ENCODE results near the gene PCIF1. TPM values are rescaled to one million over a fixed set of nuclear protein-coding genes. Genes with fewer than 3 reads are reported as not detected.

PCIF1 gene
- total and polyA plus RNA-seq, 9 of the 15 experiments (the other 6 are each of a cell fraction or from before 2014, with no cell fraction given), result 5.8 to 29.4 (median 11.3) TPM

- TF ChIP-seq REST (IDR thresholded peaks at IDR 0.05; ENCODE audit: borderline replicate concordance) (peak; percentile 76), REST (CRISPR knock-in tag; IDR thresholded peaks at IDR 0.05; ENCODE audit: low read depth) (no peak), MNT (conservative IDR thresholded peaks at IDR 0.05) (no peak), ZNF639 (CRISPR knock-in tag; conservative IDR thresholded peaks at IDR 0.05 in 1 of 2, IDR thresholded peaks at IDR 0.05 in 1 of 2) (no peak), ZNF57 (CRISPR knock-in tag; IDR thresholded peaks at IDR 0.05) (no peak), HIVEP1 (CRISPR knock-in tag; IDR thresholded peaks at IDR 0.05) (no peak), ZNF197 (CRISPR knock-in tag; IDR thresholded peaks at IDR 0.05; ENCODE audit: low read depth) (no peak), SMC3 (conservative IDR thresholded peaks at IDR 0.05; ENCODE audit: insufficient read depth, low read depth, low read length) (0 out of 2 replicates have a peak, but pooled peaks have one; percentile 10), MAFG (tag; conservative IDR thresholded peaks at IDR 0.05) (0 out of 2 replicates have a peak, but pooled peaks have one; percentile 24), PKNOX1 (IDR thresholded peaks at IDR 0.05) (peak; percentile 67), PREB (CRISPR knock-in tag; IDR thresholded peaks at IDR 0.05) (no peak), ZNF24 (IDR thresholded peaks at IDR 0.05) (no peak), RCOR1 (IDR thresholded peaks at IDR 0.05; ENCODE audit: borderline replicate concordance in 1 of 2, low read depth in 2 of 2, low read length in 2 of 2) (0 out of 4 replicates have a peak, but pooled peaks of 1 of the 2 experiments have one; percentile 15), MCM7 (IDR thresholded peaks at IDR 0.05) (no peak), PHB (CRISPR knock-in tag; IDR thresholded peaks at IDR 0.05) (no peak)
Observed at GRCh38 chr20:45985573-45985972, 51.1 kb downstream of the PCIF1 start (continued).

Measured in K562 (cell line).